Skeletal muscle tissue (tissue), 4 donors: ENCODE results near the gene SWSAP1. TPM values are rescaled to one million over a fixed set of nuclear protein-coding genes. Genes with fewer than 3 reads are reported as not detected.

Experiments
- H3K27ac ChIP-seq: one replicate; pipeline ENCODE4 v1.7.0; 2013; ENCODE audit warnings: mild to moderate bottlenecking, low read depth, low read length, inconsistent platforms
- H3K27me3 ChIP-seq, 3 donors: one replicate each; pipeline ENCODE4 v1.7.0; 2013; ENCODE audit warnings: low read length in 3 of 3; ENCODE audit not compliant: control insufficient read depth in 3 of 3, insufficient read depth in 3 of 3
- H3K36me3 ChIP-seq, 3 donors: one replicate each; pipeline ENCODE4 v1.7.0; 2013; ENCODE audit warnings: low read length in 3 of 3; ENCODE audit not compliant: control insufficient read depth in 3 of 3, insufficient read depth in 3 of 3
- H3K4me1 ChIP-seq, 3 donors: one replicate each; pipeline ENCODE4 v1.7.0; 2013; ENCODE audit warnings: low read length in 3 of 3, mild to moderate bottlenecking in 3 of 3; ENCODE audit not compliant: control insufficient read depth in 3 of 3, insufficient read depth in 3 of 3
- H3K4me3 ChIP-seq, 3 donors: one replicate each; pipeline ENCODE4 v1.7.0; 2013; ENCODE audit warnings: low read length in 3 of 3
- H3K9ac ChIP-seq, 3 donors: one replicate each; pipeline ENCODE4 v1.7.0; 2013; ENCODE audit warnings: low read length in 3 of 3, mild to moderate bottlenecking in 3 of 3, moderate library complexity in 2 of 3, low read depth in 1 of 3
- H3K9me3 ChIP-seq, 3 donors: one replicate each; pipeline ENCODE4 v1.7.0; 2013; ENCODE audit warnings: low read length in 3 of 3; ENCODE audit not compliant: control insufficient read depth in 3 of 3
- total RNA-seq: library from RNA; depleted of rRNA; stranded (reverse); fragments of >200 nt; gene quantifications from one replicate; pipeline ENCODE4 v1.2.3, GENCODE V29; 2014
- donor health status: Osteomylitis.

Gene SWSAP1
- total RNA-seq, 1 donor from 2014 or later = 0.52 TPM

DNA sequence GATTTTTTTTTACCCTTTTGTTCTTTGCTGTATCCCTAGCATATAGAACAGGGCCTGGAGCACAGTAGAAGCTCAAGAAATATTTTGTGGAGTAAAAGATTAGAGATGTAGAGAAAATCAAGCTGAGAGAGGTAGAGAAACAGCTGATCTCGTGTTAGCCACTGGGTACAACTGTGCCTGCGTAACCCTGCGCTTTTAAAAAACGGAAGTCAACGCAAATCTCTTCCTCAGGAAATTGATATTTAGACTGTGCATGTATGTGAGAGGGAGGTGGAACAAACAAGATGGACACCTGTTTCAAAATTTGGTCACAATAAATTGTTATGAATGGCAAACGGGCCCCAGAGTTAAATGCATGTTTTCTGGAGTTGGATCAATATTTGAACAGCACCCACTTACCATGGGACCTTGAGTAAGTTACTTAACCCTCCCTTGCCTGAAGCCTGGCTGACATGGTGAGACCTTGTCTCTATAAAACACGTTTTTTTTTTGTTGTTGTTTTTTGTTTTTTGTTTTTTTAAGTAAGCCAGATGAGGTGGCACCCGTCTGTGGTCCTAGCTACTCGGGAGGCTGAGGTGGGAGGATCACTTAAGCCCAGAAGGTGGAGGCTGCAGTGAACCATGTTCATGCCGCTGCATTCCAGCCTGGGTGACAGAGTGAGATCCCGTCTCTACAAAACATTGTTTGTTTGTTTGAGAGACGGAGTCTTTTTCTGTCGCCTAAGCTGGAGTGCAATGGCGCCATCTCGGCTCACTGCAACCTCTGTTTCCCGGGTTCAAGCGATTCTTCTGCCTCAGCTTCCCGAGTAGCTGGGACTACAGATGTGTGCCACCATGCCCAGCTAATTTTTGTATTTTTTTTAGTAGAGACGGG, 12.9 kb downstream of the SWSAP1 start:
- Histone ChIP-seq H3K9me3 (peaks cover 0 to 2% (median 0%) of the 10 kb centered on the region in 3 donors), H3K4me1 (peaks cover 0 to 4% (median 2%) of the 10 kb centered on the region in 3 donors), H3K27me3 (peaks cover 10 to 20% (median 15%) of the 10 kb centered on the region in 3 donors), H3K27ac (no peak overlapping the region), H3K4me3 (no peak overlapping the region), H3K9ac (no peak overlapping the region), H3K36me3 (no peaks in the 10 kb centered on the region)

DNA sequence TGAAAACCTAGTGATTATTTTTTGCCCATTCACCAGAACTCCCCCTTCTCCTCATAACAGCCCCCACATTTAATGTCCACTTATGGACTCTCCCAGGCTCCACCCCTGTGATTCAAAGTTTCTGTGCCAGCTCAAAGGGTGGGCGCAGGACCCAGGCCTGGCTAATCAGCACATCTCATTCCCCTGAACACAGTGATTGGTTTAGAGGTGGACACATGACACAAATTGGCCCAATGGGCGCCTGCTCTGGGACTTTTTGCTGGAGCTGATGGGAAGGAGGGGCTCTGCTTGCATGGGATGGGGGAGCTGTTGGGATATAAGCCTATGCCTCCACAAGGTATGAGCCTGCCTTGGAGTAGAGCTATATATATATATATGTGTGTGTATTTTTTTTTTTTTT, 15.9 kb downstream of the SWSAP1 start:
- H3K9ac ChIP-seq = no peak overlapping the region
- peaks cover 0 to 2% (median 0%) of the 10 kb centered on the region in 3 donors for H3K9me3 ChIP-seq
- no peaks in the 10 kb centered on the region for H3K36me3 ChIP-seq
- peaks cover 3 to 8% (median 8%) of the 10 kb centered on the region in 3 donors for H3K27me3 ChIP-seq
- no peaks in the 10 kb centered on the region for H3K4me1 ChIP-seq
- no peak overlapping the region for H3K27ac ChIP-seq
- H3K4me3 ChIP-seq = no peak overlapping the region

DNA sequence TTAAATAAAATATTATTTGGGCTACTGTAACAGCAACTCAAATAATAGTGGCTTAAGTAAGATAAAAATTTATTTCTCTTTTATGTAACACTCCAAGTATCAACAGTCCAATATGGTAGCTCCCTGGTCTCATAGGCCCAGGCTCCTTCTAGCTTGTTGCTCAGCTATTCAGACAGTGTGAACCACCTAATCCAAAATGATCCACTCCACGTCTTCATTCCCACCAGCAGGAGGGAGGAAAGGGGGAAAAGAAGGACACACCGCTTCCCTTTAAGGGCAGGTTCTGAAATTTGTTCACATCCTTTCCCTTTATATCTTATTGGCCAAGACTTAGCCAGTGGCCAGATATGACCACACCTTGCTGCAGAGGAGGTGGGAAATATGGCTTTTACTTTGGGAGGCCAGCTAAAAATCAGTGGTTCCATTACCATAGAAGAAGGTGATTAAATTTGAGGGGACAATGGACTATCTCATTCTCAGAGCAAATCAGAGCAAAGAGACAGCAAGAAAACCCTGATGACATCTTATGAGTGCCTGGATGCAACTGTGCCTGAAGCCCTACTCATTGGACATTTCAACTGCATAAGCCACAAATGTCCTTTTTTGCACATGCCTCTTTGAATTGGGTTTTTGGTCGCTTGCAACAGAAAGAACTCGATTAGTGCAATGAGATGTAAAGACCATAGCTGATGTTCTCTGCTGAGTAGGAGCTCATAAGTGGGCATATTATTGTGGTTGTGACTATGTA, 16.6 kb downstream of the SWSAP1 start:
- Histone ChIP-seq H3K4me1 (no peaks in the 10 kb centered on the region), H3K27me3 (peaks cover 3 to 8% (median 8%) of the 10 kb centered on the region in 3 donors), H3K27ac (no peak overlapping the region), H3K9me3 (peaks cover 0 to 2% (median 0%) of the 10 kb centered on the region in 3 donors), H3K36me3 (no peaks in the 10 kb centered on the region), H3K4me3 (no peak overlapping the region), H3K9ac (no peak overlapping the region)

DNA sequence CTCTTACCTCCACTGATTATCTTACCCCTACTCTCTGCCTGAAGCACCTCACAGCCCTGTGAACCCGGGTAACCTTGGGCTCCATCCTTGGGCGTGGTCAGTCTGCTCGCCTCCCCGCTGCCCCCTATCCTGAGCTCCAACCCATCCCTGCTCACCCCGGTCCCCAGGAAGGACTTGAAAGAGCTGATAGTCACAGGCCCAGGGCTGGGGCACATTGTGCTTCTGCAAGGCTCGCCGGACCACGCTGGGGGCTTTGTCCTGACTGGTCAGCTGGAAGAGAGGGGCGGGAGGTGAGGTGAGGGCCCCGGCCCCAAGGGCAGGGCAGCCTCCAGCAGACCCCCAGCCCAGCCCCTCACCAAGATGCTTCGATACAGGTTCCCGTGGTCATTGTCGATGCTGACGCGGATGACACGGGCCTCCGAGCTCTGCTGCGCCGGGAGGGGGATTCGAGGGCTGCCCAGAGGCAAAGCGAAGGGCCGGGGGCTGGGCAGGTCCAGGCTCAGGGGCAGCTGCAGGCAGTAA, 22.7 kb downstream of the SWSAP1 start:
- H3K9ac ChIP-seq = no peak overlapping the region
- no peaks in the 10 kb centered on the region for H3K36me3 ChIP-seq
- no peak overlapping the region for H3K27ac ChIP-seq
- peaks cover 3 to 8% (median 8%) of the 10 kb centered on the region in 3 donors for H3K27me3 ChIP-seq
- H3K4me3 ChIP-seq = no peak overlapping the region
- no peaks in the 10 kb centered on the region for H3K9me3 ChIP-seq
- no peaks in the 10 kb centered on the region for H3K4me1 ChIP-seq

DNA sequence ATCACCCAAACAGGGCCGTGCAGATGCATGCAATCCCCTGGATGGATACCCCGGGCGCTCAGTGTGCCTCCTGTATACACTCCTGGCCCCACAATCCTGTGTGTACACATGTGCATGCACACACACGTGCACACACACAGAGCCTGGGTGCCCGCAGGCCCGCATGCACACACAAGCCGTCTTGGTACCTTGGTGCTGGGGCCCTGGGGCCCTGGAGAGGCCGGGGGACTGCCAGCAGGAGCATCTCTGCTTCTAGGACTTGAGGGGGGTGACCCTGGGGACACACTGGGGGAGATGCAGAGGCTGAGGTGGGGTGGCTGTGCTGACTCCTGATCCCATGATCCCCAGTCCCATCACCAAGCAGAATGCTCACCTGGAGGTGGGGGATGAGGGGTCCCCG, 25.2 kb downstream of the SWSAP1 start:
- H3K4me3 ChIP-seq = no peak overlapping the region
- no peak overlapping the region for H3K9ac ChIP-seq
- peaks cover 0 to 3% (median 2%) of the 10 kb centered on the region in 3 donors for H3K27me3 ChIP-seq
- H3K36me3 ChIP-seq = no peaks in the 10 kb centered on the region
- no peaks in the 10 kb centered on the region for H3K4me1 ChIP-seq
- no peaks in the 10 kb centered on the region for H3K9me3 ChIP-seq
- H3K27ac ChIP-seq = no peak overlapping the region

DNA sequence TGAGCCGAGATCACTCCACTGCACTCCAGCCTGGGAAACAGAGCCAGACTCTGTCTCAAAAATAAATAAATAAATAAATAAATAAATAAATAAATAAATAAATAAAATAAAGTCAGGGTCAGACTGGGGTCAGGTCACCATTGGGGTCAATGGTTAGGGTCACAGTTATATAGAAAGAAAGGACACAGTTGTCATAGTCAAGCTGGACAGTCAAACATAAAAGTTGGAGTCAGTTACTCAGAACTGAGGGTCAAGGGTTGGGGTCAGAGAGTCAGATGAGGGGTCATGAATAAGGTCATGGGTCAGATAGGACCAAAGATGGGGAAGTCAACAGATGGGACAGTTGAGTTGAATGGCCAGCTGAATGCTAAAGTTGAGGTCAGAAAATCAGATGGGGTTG, 26.3 kb downstream of the SWSAP1 start:
- no peak overlapping the region for H3K4me3 ChIP-seq
- no peaks in the 10 kb centered on the region for H3K4me1 ChIP-seq
- no peaks in the 10 kb centered on the region for H3K9me3 ChIP-seq

DNA sequence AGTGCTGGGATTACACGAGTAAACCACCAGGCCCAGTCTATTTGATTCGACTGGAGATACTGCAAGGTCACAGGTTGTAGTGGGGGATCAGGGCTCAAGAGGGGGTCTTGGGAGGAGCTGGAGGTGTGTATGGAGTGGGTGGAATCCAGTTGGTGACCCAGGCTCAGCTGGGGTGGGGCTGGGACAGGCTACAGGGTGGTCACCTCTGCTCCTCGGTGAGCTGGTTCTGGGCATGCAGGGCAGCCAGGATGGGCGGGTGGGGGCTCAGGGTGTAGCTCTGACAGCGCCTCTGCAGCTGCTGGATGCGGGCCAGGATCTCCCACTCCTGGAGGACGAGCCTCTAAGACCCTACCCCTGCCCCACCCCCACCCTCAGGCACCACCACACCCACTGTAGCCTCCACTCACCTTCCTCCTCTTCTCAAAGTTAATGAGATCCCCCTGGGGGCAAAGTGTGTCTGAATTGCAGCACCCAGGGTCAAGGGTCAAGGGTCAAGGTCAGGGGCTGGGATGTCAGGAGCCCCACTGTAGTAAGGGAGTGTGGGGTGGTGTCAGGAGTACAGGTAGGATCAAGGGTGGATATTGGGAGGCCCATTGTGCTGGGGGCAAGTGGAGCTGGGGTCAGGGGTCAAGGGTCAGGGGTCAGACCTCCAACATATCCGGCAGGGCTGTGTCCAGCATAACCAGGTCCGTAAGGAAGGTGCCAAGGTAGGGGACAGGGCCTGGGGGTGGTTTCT, 27.5 kb downstream of the SWSAP1 start:
- Histone ChIP-seq H3K4me3 (no peak overlapping the region), H3K9me3 (no peaks in the 10 kb centered on the region), H3K4me1 (no peaks in the 10 kb centered on the region), H3K36me3 (no peaks in the 10 kb centered on the region), H3K27me3 (peaks cover 3 to 7% (median 5%) of the 10 kb centered on the region in 3 donors), H3K9ac (no peak overlapping the region), H3K27ac (no peak overlapping the region)

More for the DNA sequence above, 26.3 kb downstream of the SWSAP1 start:
- H3K27me3 ChIP-seq = no peaks in the 10 kb centered on the region
- no peaks in the 10 kb centered on the region for H3K36me3 ChIP-seq
- H3K9ac ChIP-seq = no peak overlapping the region
- H3K27ac ChIP-seq = no peak overlapping the region

DNA sequence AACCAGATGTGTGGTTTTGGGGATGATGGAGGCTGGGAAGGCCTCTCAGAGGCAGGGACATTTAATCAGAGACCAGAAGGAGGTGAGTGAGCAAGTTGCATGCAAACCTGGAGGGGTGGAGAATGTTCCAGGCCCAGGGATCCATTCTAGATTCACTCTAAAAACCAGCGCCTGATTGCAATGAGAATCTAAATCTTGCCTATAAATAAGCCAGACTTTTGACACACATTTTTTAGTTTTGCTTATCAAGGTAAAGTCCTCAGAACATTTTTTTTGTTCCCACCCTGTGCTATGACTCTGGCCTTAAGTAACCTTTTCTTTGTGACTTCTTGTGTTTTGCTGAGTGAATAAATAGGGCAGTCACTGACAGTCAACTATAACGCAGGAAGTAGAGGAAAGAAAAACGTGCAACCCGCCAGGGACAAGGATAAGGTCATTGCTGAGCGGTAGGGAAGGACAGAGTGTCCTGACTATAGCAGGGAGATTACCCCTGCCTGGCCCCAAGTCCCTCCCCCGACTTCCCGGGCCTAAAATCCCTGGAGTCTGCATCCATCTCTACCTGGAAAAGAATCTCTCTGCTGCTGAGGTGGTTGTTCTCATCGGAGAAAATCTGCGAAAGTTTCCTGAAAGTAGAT, 30.2 kb downstream of the SWSAP1 start:
- Histone ChIP-seq H3K27me3 (peaks cover 3 to 10% (median 5%) of the 10 kb centered on the region in 3 donors), H3K9ac (no peak overlapping the region), H3K9me3 (no peaks in the 10 kb centered on the region), H3K27ac (no peak overlapping the region), H3K36me3 (no peaks in the 10 kb centered on the region), H3K4me3 (no peak overlapping the region), H3K4me1 (no peaks in the 10 kb centered on the region)

DNA sequence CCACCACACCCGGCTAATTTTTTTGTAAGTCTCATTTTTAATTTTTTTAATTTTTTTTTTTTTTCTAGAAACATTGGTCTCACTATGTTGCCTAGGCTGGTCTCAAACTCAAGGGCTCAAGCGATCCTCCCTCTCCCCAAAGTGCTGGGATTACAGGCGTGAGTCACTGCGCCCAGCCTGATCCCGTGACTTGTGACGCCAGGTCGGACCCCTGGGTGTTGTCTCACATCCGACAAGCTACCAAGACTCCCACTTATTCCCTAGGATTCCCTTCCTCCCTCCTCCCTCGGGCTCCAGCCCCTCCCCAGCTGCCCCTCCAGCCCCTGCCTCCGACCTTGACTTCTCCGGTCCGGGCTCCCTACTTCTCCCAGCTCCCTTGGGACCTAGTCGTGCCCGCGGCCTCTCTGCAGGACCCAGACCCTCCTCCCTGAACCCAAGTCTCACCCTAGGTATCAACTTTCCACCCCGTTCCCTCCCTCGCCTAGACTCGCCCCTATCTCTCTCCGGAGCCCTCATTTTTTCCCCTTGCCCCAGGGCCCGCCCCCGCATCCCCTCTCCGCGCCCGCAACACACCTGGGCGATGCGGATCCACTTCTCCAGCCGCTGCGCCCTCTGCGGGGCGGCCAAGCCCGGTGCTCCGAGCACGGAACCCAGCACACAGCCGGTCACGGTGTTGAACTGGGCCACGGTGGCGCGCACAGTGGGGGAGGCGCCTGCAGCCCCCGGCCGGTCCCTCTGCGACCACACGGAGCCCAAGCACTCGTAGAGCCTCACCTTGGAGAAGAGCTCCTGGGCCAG, 31.6 kb downstream of the SWSAP1 start:
- Histone ChIP-seq H3K27me3 (peaks cover 3 to 10% (median 5%) of the 10 kb centered on the region in 3 donors), H3K27ac (no peak overlapping the region), H3K4me3 (no peak overlapping the region), H3K4me1 (no peaks in the 10 kb centered on the region), H3K9ac (no peak overlapping the region), H3K36me3 (no peaks in the 10 kb centered on the region), H3K9me3 (no peaks in the 10 kb centered on the region)
